ENCODE results near the gene MAP3K12.

MAP3K12 gene

GRCh38 chr12:53500142-53500775 lies 1.0 kb upstream of the MAP3K12 start:
- Histone ChIP-seq H3K9me3 (ENCODE audit: control insufficient read depth, low read length) (no peaks in the 10 kb centered on the region), H3K4me3 (ENCODE audit: low read length) (peak overlapping the region; percentile 95), H3K9ac (ENCODE audit: low read length) (peak overlapping the region; percentile 99), H3K4me1 (ENCODE audit: control insufficient read depth, insufficient read depth, low read length) (peaks cover 70% of the 10 kb centered on the region), H3K27me3 (replicated peaks; ENCODE audit: control insufficient read depth, insufficient read depth, low read length) (no peaks in the 10 kb centered on the region), H3K36me3 (ENCODE audit: control insufficient read depth, insufficient read depth, low read length, severe bottlenecking) (peaks cover 7% of the 10 kb centered on the region)
- DNase-seq (ENCODE audit: low read depth) = peak; percentile 93

GRCh38 chr12:53498235-53498630 lies 1.0 kb downstream of the MAP3K12 start:
- peaks cover 62% of the 10 kb centered on the region for H3K4me1 ChIP-seq (ENCODE audit: control insufficient read depth, insufficient read depth, low read length)

GRCh38 chr12:53497461-53497860 lies 1.8 kb downstream of the MAP3K12 start:
- no peak overlapping the region for H3K4me3 ChIP-seq (ENCODE audit: low read length)

More at GRCh38 chr12:53498235-53498630, 1.0 kb downstream of the MAP3K12 start:
- Histone ChIP-seq H3K27me3 (replicated peaks; ENCODE audit: control insufficient read depth, insufficient read depth, low read length) (no peaks in the 10 kb centered on the region), H3K36me3 (ENCODE audit: control insufficient read depth, insufficient read depth, low read length, severe bottlenecking) (peaks cover under 1% of the 10 kb centered on the region), H3K9me3 (ENCODE audit: control insufficient read depth, low read length) (no peaks in the 10 kb centered on the region), H3K4me3 (ENCODE audit: low read length) (peak overlapping the region; percentile 95), H3K9ac (ENCODE audit: low read length) (peak overlapping the region; percentile 82)
- DNase-seq (ENCODE audit: low read depth) = no peak

GRCh38 chr12:53496752-53497032 lies 2.6 kb downstream of the MAP3K12 start:
- H3K27me3 ChIP-seq (replicated peaks; ENCODE audit: control insufficient read depth, insufficient read depth, low read length) = no peaks in the 10 kb centered on the region
- H3K9me3 ChIP-seq (ENCODE audit: control insufficient read depth, low read length) = no peaks in the 10 kb centered on the region
- no peaks in the 10 kb centered on the region for H3K36me3 ChIP-seq (ENCODE audit: control insufficient read depth, insufficient read depth, low read length, severe bottlenecking)
- peak; percentile 63 for DNase-seq (ENCODE audit: low read depth)
- peak overlapping the region; percentile 70 for H3K9ac ChIP-seq (ENCODE audit: low read length)
- H3K4me1 ChIP-seq (ENCODE audit: control insufficient read depth, insufficient read depth, low read length) = peaks cover 55% of the 10 kb centered on the region
- H3K4me3 ChIP-seq (ENCODE audit: low read length) = peak overlapping the region; percentile 73

More at GRCh38 chr12:53497461-53497860, 1.8 kb downstream of the MAP3K12 start:
- H3K36me3 ChIP-seq (ENCODE audit: control insufficient read depth, insufficient read depth, low read length, severe bottlenecking) = no peaks in the 10 kb centered on the region
- H3K9me3 ChIP-seq (ENCODE audit: control insufficient read depth, low read length) = no peaks in the 10 kb centered on the region
- H3K9ac ChIP-seq (ENCODE audit: low read length) = peak overlapping the region; percentile 70
- no peak for DNase-seq (ENCODE audit: low read depth)
- H3K4me1 ChIP-seq (ENCODE audit: control insufficient read depth, insufficient read depth, low read length) = peaks cover 56% of the 10 kb centered on the region
- no peaks in the 10 kb centered on the region for H3K27me3 ChIP-seq (replicated peaks; ENCODE audit: control insufficient read depth, insufficient read depth, low read length)

GRCh38 chr12:53495903-53496751 lies 3.1 kb downstream of the MAP3K12 start:
- Histone ChIP-seq H3K27me3 (replicated peaks; ENCODE audit: control insufficient read depth, insufficient read depth, low read length) (no peaks in the 10 kb centered on the region), H3K9me3 (ENCODE audit: control insufficient read depth, low read length) (no peaks in the 10 kb centered on the region), H3K36me3 (ENCODE audit: control insufficient read depth, insufficient read depth, low read length, severe bottlenecking) (no peaks in the 10 kb centered on the region), H3K9ac (ENCODE audit: low read length) (peak overlapping the region; percentile 70), H3K4me1 (ENCODE audit: control insufficient read depth, insufficient read depth, low read length) (peaks cover 52% of the 10 kb centered on the region), H3K4me3 (ENCODE audit: low read length) (peak overlapping the region; percentile 73)
- DNase-seq (ENCODE audit: low read depth) = peak; percentile 67

GRCh38 chr12:53493610-53494391 lies 5.5 kb downstream of the MAP3K12 start:
- Histone ChIP-seq H3K27me3 (replicated peaks; ENCODE audit: control insufficient read depth, insufficient read depth, low read length) (no peaks in the 10 kb centered on the region), H3K9me3 (ENCODE audit: control insufficient read depth, low read length) (no peaks in the 10 kb centered on the region), H3K9ac (ENCODE audit: low read length) (peak overlapping the region; percentile 78), H3K36me3 (ENCODE audit: control insufficient read depth, insufficient read depth, low read length, severe bottlenecking) (no peaks in the 10 kb centered on the region), H3K4me1 (ENCODE audit: control insufficient read depth, insufficient read depth, low read length) (peaks cover 43% of the 10 kb centered on the region), H3K4me3 (ENCODE audit: low read length) (peak overlapping the region; percentile 81)
- DNase-seq (ENCODE audit: low read depth) = no peak

- peak overlapping the region; percentile 78 for H3K9ac ChIP-seq (ENCODE audit: low read length)
- DNase-seq (ENCODE audit: low read depth) = peak; percentile 96
- no peaks in the 10 kb centered on the region for H3K9me3 ChIP-seq (ENCODE audit: control insufficient read depth, low read length)
- no peaks in the 10 kb centered on the region for H3K27me3 ChIP-seq (replicated peaks; ENCODE audit: control insufficient read depth, insufficient read depth, low read length)
- no peaks in the 10 kb centered on the region for H3K36me3 ChIP-seq (ENCODE audit: control insufficient read depth, insufficient read depth, low read length, severe bottlenecking)
- H3K4me3 ChIP-seq (ENCODE audit: low read length) = peak overlapping the region; percentile 81
- peaks cover 35% of the 10 kb centered on the region for H3K4me1 ChIP-seq (ENCODE audit: control insufficient read depth, insufficient read depth, low read length)
These were observed 6.2 kb downstream of the MAP3K12 start for GRCh38 chr12:53492830-53493609.

- H3K4me1 ChIP-seq (ENCODE audit: control insufficient read depth, insufficient read depth, low read length) = peaks cover 32% of the 10 kb centered on the region
- no peak for DNase-seq (ENCODE audit: low read depth)
- H3K36me3 ChIP-seq (ENCODE audit: control insufficient read depth, insufficient read depth, low read length, severe bottlenecking) = no peaks in the 10 kb centered on the region
- peak overlapping the region; percentile 81 for H3K4me3 ChIP-seq (ENCODE audit: low read length)
- no peaks in the 10 kb centered on the region for H3K27me3 ChIP-seq (replicated peaks; ENCODE audit: control insufficient read depth, insufficient read depth, low read length)
- peak overlapping the region; percentile 74 for H3K9ac ChIP-seq (ENCODE audit: low read length)
- no peaks in the 10 kb centered on the region for H3K9me3 ChIP-seq (ENCODE audit: control insufficient read depth, low read length)
These were observed 7.1 kb downstream of the MAP3K12 start for GRCh38 chr12:53492188-53492587.

- peaks cover 14% of the 10 kb centered on the region for H3K36me3 ChIP-seq (ENCODE audit: control insufficient read depth, insufficient read depth, low read length, severe bottlenecking)
- no peaks in the 10 kb centered on the region for H3K9me3 ChIP-seq (ENCODE audit: control insufficient read depth, low read length)
- H3K4me1 ChIP-seq (ENCODE audit: control insufficient read depth, insufficient read depth, low read length) = peaks cover 13% of the 10 kb centered on the region
- H3K9ac ChIP-seq (ENCODE audit: low read length) = no peak overlapping the region
- no peaks in the 10 kb centered on the region for H3K27me3 ChIP-seq (replicated peaks; ENCODE audit: control insufficient read depth, insufficient read depth, low read length)
- no peak for DNase-seq (ENCODE audit: low read depth)
- H3K4me3 ChIP-seq (ENCODE audit: low read length) = no peak overlapping the region
These were observed 9.9 kb downstream of the MAP3K12 start for GRCh38 chr12:53489242-53489864.

- DNase-seq (ENCODE audit: low read depth) = no peak
- Histone ChIP-seq H3K9ac (ENCODE audit: low read length) (no peak overlapping the region), H3K9me3 (ENCODE audit: control insufficient read depth, low read length) (no peaks in the 10 kb centered on the region), H3K27me3 (replicated peaks; ENCODE audit: control insufficient read depth, insufficient read depth, low read length) (no peaks in the 10 kb centered on the region), H3K36me3 (ENCODE audit: control insufficient read depth, insufficient read depth, low read length, severe bottlenecking) (peaks cover 32% of the 10 kb centered on the region), H3K4me1 (ENCODE audit: control insufficient read depth, insufficient read depth, low read length) (peaks cover 2% of the 10 kb centered on the region), H3K4me3 (ENCODE audit: low read length) (no peak overlapping the region)
These were observed 12.3 kb downstream of the MAP3K12 start for GRCh38 chr12:53486736-53487487.
